ENCODE data around the gene CDH4.

The CDH4 gene

GRCh38 chr20:61576372-61576771 is 324.3 kb downstream of the CDH4 start:
- TF ChIP-seq REST (IDR thresholded peaks at IDR 0.05; ENCODE audit: insufficient read depth in 1 of 2, low read depth in 2 of 2, low read length in 2 of 2), result no peak
- TF ChIP-seq POLR2AphosphoS5 (IDR thresholded peaks at IDR 0.05; ENCODE audit: low read depth, low read length), result no peak
- no peak for TF ChIP-seq FOXP2 (optimal IDR thresholded peaks at IDR 0.05; ENCODE audit: borderline replicate concordance, extremely low read depth, extremely low read length, insufficient read depth)
- TF ChIP-seq SIN3A (IDR thresholded peaks at IDR 0.05; ENCODE audit: borderline replicate concordance, insufficient read depth, low read length), result no peak
- TF ChIP-seq TAF1 (IDR thresholded peaks at IDR 0.05; ENCODE audit: borderline replicate concordance, insufficient read depth, low read length), result no peak

- TF ChIP-seq SIN3A (IDR thresholded peaks at IDR 0.05; ENCODE audit: borderline replicate concordance, insufficient read depth, low read length), result no peak
- no peak for TF ChIP-seq TAF1 (IDR thresholded peaks at IDR 0.05; ENCODE audit: borderline replicate concordance, insufficient read depth, low read length)
- no peak for TF ChIP-seq FOXP2 (optimal IDR thresholded peaks at IDR 0.05; ENCODE audit: borderline replicate concordance, extremely low read depth, extremely low read length, insufficient read depth)
- no peak for TF ChIP-seq REST (IDR thresholded peaks at IDR 0.05; ENCODE audit: insufficient read depth in 1 of 2, low read depth in 2 of 2, low read length in 2 of 2)
- TF ChIP-seq POLR2AphosphoS5 (IDR thresholded peaks at IDR 0.05; ENCODE audit: low read depth, low read length), result no peak
These were observed 325.0 kb downstream of the CDH4 start for GRCh38 chr20:61577065-61577464.

DNA sequence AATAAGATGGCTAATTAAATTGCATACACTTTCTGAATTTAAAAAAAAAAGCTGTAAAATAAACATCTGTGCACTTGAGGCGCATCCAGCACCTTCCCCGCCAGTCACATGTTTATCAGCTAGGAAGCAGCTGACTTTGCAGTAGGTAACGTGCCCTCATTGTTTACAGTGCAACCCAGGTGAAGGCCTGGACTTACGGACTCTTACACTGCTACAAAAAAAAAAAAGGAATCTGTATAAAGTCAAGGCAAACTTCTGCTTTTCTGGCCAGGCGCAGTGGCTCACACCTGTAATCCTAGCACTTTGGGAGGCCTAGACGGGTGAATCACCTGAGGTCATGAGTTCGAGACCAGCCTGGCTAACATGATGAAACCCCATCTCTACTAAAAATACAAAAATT is 327.8 kb downstream of the CDH4 start:
- TF ChIP-seq POLR2AphosphoS5 (IDR thresholded peaks at IDR 0.05; ENCODE audit: low read depth, low read length), result no peak
- TF ChIP-seq REST (IDR thresholded peaks at IDR 0.05; ENCODE audit: insufficient read depth in 1 of 2, low read depth in 2 of 2, low read length in 2 of 2), result no peak
- TF ChIP-seq FOXP2 (optimal IDR thresholded peaks at IDR 0.05; ENCODE audit: borderline replicate concordance, extremely low read depth, extremely low read length, insufficient read depth), result no peak
- no peak for TF ChIP-seq SIN3A (IDR thresholded peaks at IDR 0.05; ENCODE audit: borderline replicate concordance, insufficient read depth, low read length)
- no peak for TF ChIP-seq TAF1 (IDR thresholded peaks at IDR 0.05; ENCODE audit: borderline replicate concordance, insufficient read depth, low read length)

DNA sequence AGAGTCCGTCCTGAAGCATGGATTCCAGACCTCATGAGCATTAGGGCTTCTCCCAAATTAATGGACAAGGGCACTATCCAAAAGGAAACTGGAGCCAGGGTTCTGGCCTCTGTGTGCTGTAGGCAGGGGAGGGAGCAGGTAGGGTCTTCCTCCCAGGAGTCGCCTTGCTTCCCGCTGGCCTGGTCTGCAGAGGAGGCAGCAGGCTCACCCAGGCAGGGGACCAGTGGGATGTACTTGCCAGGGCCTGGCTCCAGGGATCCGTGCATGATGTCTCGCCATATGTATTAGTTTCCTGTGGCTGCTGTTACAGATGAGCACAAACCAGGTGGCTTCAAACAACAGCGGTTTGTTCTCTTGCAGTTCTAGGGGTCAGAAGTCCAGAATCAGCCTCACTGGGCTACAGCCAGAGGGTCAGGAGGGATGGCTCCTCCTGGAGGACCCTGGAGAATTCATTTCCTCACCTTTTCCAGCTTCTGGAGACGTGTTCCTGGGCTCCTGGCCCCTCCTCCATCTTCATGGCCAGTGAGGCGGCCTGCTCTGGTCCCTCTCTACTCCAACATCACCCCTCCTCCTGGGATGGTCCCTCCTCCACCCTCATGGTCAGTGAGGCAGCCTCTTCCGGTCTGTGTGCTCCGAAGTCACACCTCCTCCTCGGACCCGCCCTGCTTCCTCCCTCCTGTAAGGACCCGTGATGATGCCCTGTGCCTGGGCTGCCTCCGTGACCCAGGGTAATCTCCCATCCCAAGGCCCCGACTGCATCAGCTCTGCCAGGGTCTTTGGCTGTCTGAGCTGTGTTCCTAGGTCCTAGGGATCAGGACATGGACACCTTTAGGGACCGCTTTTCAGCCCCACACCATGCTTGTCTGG is 329.1 kb downstream of the CDH4 start:
- TF ChIP-seq TAF1 (IDR thresholded peaks at IDR 0.05; ENCODE audit: borderline replicate concordance, insufficient read depth, low read length) (no peak), SIN3A (IDR thresholded peaks at IDR 0.05; ENCODE audit: borderline replicate concordance, insufficient read depth, low read length) (no peak), FOXP2 (optimal IDR thresholded peaks at IDR 0.05; ENCODE audit: borderline replicate concordance, extremely low read depth, extremely low read length, insufficient read depth) (no peak), REST (IDR thresholded peaks at IDR 0.05; ENCODE audit: insufficient read depth in 1 of 2, low read depth in 2 of 2, low read length in 2 of 2) (no peak), POLR2AphosphoS5 (IDR thresholded peaks at IDR 0.05; ENCODE audit: low read depth, low read length) (no peak)

All from PFSK-1 (cell line).